GM12878 (cell line): ENCODE measurements around the gene MAP3K10. TPM values are rescaled to one million over a fixed set of nuclear protein-coding genes. Genes with fewer than 3 reads are reported as not detected.

Experiments
- ATAC-seq: fragments of 200-7000 bp; cut with Tn5 transposase; 3 replicates; pipeline ENCODE4 v1.9.1; 2020; ENCODE audit warnings: mild to moderate bottlenecking, moderate library complexity
- BruUV-seq: library from RNA; stranded (reverse); fragments of 400-500 nt; replicated peaks from 2 replicates; lab custom pipeline; 2021; lab: Mats Ljungman, UMichigan
- CTCF ChIA-PET: fragments of 300-600 bp; sonication (Branson Sonifier 250); formaldehyde crosslinking; extraction: SDS; loops from one replicate; lab custom pipeline; 2021; ENCODE audit warnings: inconsistent platforms; lab: Yijun Ruan, JAX
- POLR2A ChIA-PET: fragments of 350-600 bp; formaldehyde crosslinking; extraction: SDS; loops from one replicate; lab custom pipeline; 2021; ENCODE audit warnings: inconsistent platforms; lab: Charles Lee
- RAD21 ChIA-PET: fragments of 300-600 bp; sonication (Branson Sonifier 250); formaldehyde crosslinking; loops from one replicate; lab custom pipeline; 2023; ENCODE audit warnings: antibody characterized with exemption; ENCODE audit not compliant: unreplicated experiment; lab: Charles Lee
- SMC1A ChIA-PET: fragments of 300-600 bp; sonication (Branson Sonifier 250); formaldehyde crosslinking; loops from one replicate; lab custom pipeline; 2023; ENCODE audit not compliant: unreplicated experiment, uncharacterized antibody; lab: Charles Lee
- DNase-seq: peaks from one replicate; pipeline ENCODE4 v3.0.0-alpha.2; 2011; ENCODE audit warnings: low read depth, low spot score
- FAIRE-seq: peaks from 3 replicates; lab custom pipeline; 2011; peaks lifted over from hg19 to GRCh38; lab: Jason Lieb, UNC
- H2AFZ ChIP-seq: 2 replicates; pipeline ENCODE4 v1.6.0; 2011; ENCODE audit warnings: low read depth, low read length, control low read depth; ENCODE audit not compliant: control insufficient read depth
- H3K27ac ChIP-seq: 2 replicates; pipeline ENCODE4 v1.5.1; 2011; ENCODE audit warnings: control low read depth; ENCODE audit not compliant: control insufficient read depth, insufficient read depth
- H3K27me3 ChIP-seq, 2 experiments: replicated peaks in 1 of 2; 2 replicates each; pipeline versions ENCODE4 v1.6.0 to v1.6.1; 2011; ENCODE audit warnings: low read length in 1 of 2; ENCODE audit not compliant: control insufficient read depth in 2 of 2, insufficient read depth in 2 of 2
- H3K36me3 ChIP-seq, 2 experiments: 2 replicates each; pipeline ENCODE4 v1.5.1; 2011; ENCODE audit warnings: low read length in 1 of 2; ENCODE audit not compliant: control insufficient read depth in 2 of 2, insufficient read depth in 2 of 2
- H3K4me1 ChIP-seq: 2 replicates; pipeline ENCODE4 v1.6.1; 2011; ENCODE audit warnings: mild to moderate bottlenecking, low read length, moderate library complexity, mixed read lengths; ENCODE audit not compliant: control insufficient read depth, insufficient read depth
- H3K4me2 ChIP-seq: 2 replicates; pipeline ENCODE4 v1.6.0; 2011; ENCODE audit warnings: control low read depth; ENCODE audit not compliant: control insufficient read depth, insufficient read depth
- H3K4me3 ChIP-seq: fragments of 200-600 bp; sonication (generic); 2 replicates; pipeline ENCODE4 v1.5.1; 2016
- H3K79me2 ChIP-seq: 2 replicates; pipeline ENCODE4 v1.6.0; 2011; ENCODE audit warnings: low read length; ENCODE audit not compliant: control insufficient read depth, insufficient read depth
- H3K9ac ChIP-seq: 2 replicates; pipeline ENCODE4 v1.8.0; 2011; ENCODE audit warnings: low read length, control low read depth, mixed read lengths; ENCODE audit not compliant: control insufficient read depth, insufficient read depth
- H3K9me3 ChIP-seq: replicated peaks from 3 replicates; pipeline ENCODE4 v1.5.1; 2011; ENCODE audit warnings: mild to moderate bottlenecking, low read length; ENCODE audit not compliant: control insufficient read depth, insufficient read depth
- H4K20me1 ChIP-seq: 2 replicates; pipeline ENCODE4 v1.6.0; 2011; ENCODE audit not compliant: control insufficient read depth, insufficient read depth
- BRCA1 ChIP-seq: IDR thresholded peaks from 2 replicates; pipeline ENCODE4 v1.6.1; 2011; ENCODE audit warnings: low read depth, low read length, improper control_type of control experiment
- CREM ChIP-seq: IDR thresholded peaks from 2 replicates; pipeline ENCODE4 v1.6.1; 2014; ENCODE audit warnings: antibody characterized with exemption, low read depth
- CTCF ChIP-seq, 3 experiments: IDR thresholded peaks in 2 of 3; conservative IDR thresholded peaks in 1 of 3; 2 replicates each; pipeline ENCODE4 v1.5.1; 2011; ENCODE audit warnings: low read depth in 3 of 3, low read length in 3 of 3, mild to moderate bottlenecking in 3 of 3, control low read depth in 2 of 3, moderate library complexity in 2 of 3, inconsistent platforms in 1 of 3, mixed read lengths in 1 of 3; ENCODE audit not compliant: control insufficient read depth in 2 of 3, insufficient read depth in 1 of 3; ENCODE audit errors: extremely low read depth in 1 of 3
- HDAC2 ChIP-seq: fragments of 200-600 bp; sonication (generic); IDR thresholded peaks from 2 replicates; pipeline ENCODE4 v1.6.1; 2017
- IKZF1 ChIP-seq: fragments of 450-650 bp; conservative IDR thresholded peaks from 2 replicates; pipeline ENCODE4 v1.6.1; 2017; ENCODE audit warnings: antibody characterized with exemption, mild to moderate bottlenecking
- IKZF2 ChIP-seq, 2 experiments: fragments of 450-650 bp; IDR thresholded peaks; 2 replicates each; pipeline ENCODE4 v1.6.1; 2017; ENCODE audit warnings: mild to moderate bottlenecking in 2 of 2, moderate library complexity in 2 of 2
- RAD21 ChIP-seq: IDR thresholded peaks from 2 replicates; pipeline ENCODE4 v1.6.1; 2011; ENCODE audit warnings: mild to moderate bottlenecking, low read depth, low read length, moderate library complexity; ENCODE audit not compliant: insufficient read depth
- RELB ChIP-seq: fragments of 450-650 bp; IDR thresholded peaks from 2 replicates; pipeline ENCODE4 v1.6.1; 2017; ENCODE audit warnings: low read depth, mild to moderate bottlenecking, moderate library complexity
- SKIL ChIP-seq: fragments of 450-650 bp; IDR thresholded peaks from 2 replicates; pipeline ENCODE4 v1.6.1; 2017; ENCODE audit warnings: mild to moderate bottlenecking, low read depth, inconsistent platforms; ENCODE audit not compliant: poor library complexity, severe bottlenecking
- SMC3 ChIP-seq: IDR thresholded peaks from 2 replicates; pipeline ENCODE4 v1.6.1; 2011; ENCODE audit warnings: low read length, improper control_type of control experiment, borderline replicate concordance
- YY1 ChIP-seq: IDR thresholded peaks from 2 replicates; pipeline ENCODE4 v1.6.1; 2011; ENCODE audit warnings: low read depth, mild to moderate bottlenecking, low read length
- WGBS: methylation state at CpG from one replicate; pipeline ENCODE4 v1.1.6; 2016; ENCODE audit warnings: low lambda C conversion rate; ENCODE audit not compliant: insufficient replicate concordance, insufficient coverage; ENCODE audit errors: missing lambda C conversion rate; 5-methylcytosine and 5-hydroxymethylcytosine counted together
- in situ Hi-C: fragments of 300-500 bp; cut with MboI; formaldehyde crosslinking; loops from 9 replicates; pipeline ENCODE4 v1.14.3; 2018; ENCODE audit warnings: mixed read lengths
- intact Hi-C: fragments of 100-400 bp; cut with micrococcal nuclease; formaldehyde crosslinking; loops from one replicate; pipeline ENCODE4 v1.14.2; 2022; ENCODE audit not compliant: unreplicated experiment
- polyA plus RNA-seq, 11 experiments: library from polyadenylated mRNA; depleted of rRNA in 4 of 11; unstranded in 6 of 11; stranded (reverse) in 5 of 11; fragments of >200 nt; fragmentation: Nextera tagmentation in 4 of 11; fragmentation: Illumina TruSeq in 1 of 11; extraction: Ambion mirVana in 4 of 11; extraction: Trizol in 1 of 11; gene quantifications; 1 replicate in 1 of 11; 2 replicates in 10 of 11; pipeline versions ENCODE4 v1.2.1 to v1.2.3, GENCODE V29; 2011 to 2016; ENCODE audit warnings: inconsistent platforms in 2 of 11, missing spikeins in 2 of 11, low read depth in 1 of 11
- total RNA-seq, 4 experiments: library from RNA; depleted of rRNA in 3 of 4; stranded (reverse); fragments of >200 nt in 3 of 4; fragmentation: Illumina TruSeq in 1 of 4; extraction: Trizol in 1 of 4; gene quantifications; 2 replicates each; pipeline versions ENCODE4 v1.2.1 to v1.2.3, GENCODE V29; 2013 to 2021

Gene MAP3K10
- total and polyA plus RNA-seq, 10 of the 15 experiments (the other 5 are each of a cell fraction or from before 2014, with no cell fraction given) = 0.11 to 16.6 (median 2.6) TPM

- Histone ChIP-seq H3K9me3 (no peaks in the 10 kb centered on the region), H3K4me3 (no peak overlapping the region; the same call in 1 of the 2 replicates), H3K79me2 (no peaks in the 10 kb centered on the region), H3K4me1 (peaks cover 19% of the 10 kb centered on the region), H4K20me1 (no peaks in the 10 kb centered on the region), H3K4me2 (peak overlapping the region; percentile 15; the same call in 1 of the 2 replicates), H3K27ac (no peak overlapping the region), H3K27me3 (no peaks in the 10 kb centered on the region), H2AFZ (peak overlapping the region; percentile 45), H3K36me3 (no peaks in the 10 kb centered on the region), H3K9ac (no peak overlapping the region)
- no peak for DNase-seq
- peak; percentile 90 for ATAC-seq
- TF ChIP-seq BRCA1 (no peak), YY1 (peak; percentile 33; the same call in 1 of the 2 replicates), CTCF (IDR thresholded peaks at IDR 0.05 in 2 of 3, conservative IDR thresholded peaks at IDR 0.05 in 1 of 3; ENCODE audit: control insufficient read depth in 2 of 3, extremely low read depth in 1 of 3, insufficient read depth in 1 of 3, low read depth in 3 of 3, low read length in 3 of 3) (peak; percentile 79 to 88 (median 84)), SKIL (no peak), RAD21 (peak; percentile 85), IKZF1 (0 out of 2 replicates have a peak, but pooled peaks have one; percentile 32), CREM (0 out of 2 replicates have a peak, but pooled peaks have one; percentile 11), HDAC2 (no peak), RELB (0 out of 2 replicates have a peak, but pooled peaks have one; percentile 18), IKZF2 (IDR thresholded peaks at IDR 0.05) (peak in 1 of 2 experiments; percentile 51; a peak in 3 of 4 replicates), SMC3 (peak; percentile 78)
- intact Hi-C loops (loop anchor here (1.0 kb wide), 1 partner anchor 26 kb away; no protein-coding TSS in a partner anchor), in situ Hi-C loops (no loop called here)
- POLR2A ChIA-PET = interaction anchor here (1.1 to 1.2 kb wide), 2 partner anchors 25 to 195 kb away, joined by 3 to 5 read pairs; partner anchors contain the start of gene PSMC4
- BruUV-seq = no TSS peak
- CTCF ChIA-PET = interaction anchor here (0.7 to 10.9 kb wide), 31 partner anchors 8 to 491 kb away, joined by 3 to 199 read pairs (median 4); partner anchors contain the start of genes FBL, MAP3K10 and PSMC4
- WGBS = 6% methylated on average over 10 of the region's 10 CpGs
- peak; percentile 76 for FAIRE-seq
- SMC1A ChIA-PET = interaction anchor here (0.5 to 7.2 kb wide), 13 partner anchors 9 to 372 kb away, joined by 3 to 99 read pairs (median 4); partner anchors contain the start of gene PSMC4
- RAD21 ChIA-PET = interaction anchor here (0.6 to 3.9 kb wide), 10 partner anchors 9 to 1129 kb away, joined by 3 to 55 read pairs (median 6); partner anchors contain the start of genes PSMC4 and ZNF780B
These were observed 25.8 kb upstream of the MAP3K10 start for GRCh38 chr19:40165362-40165937.
